HepG2 (cell line): ENCODE results near the gene EXOC6B. TPM values are rescaled to one million over a fixed set of nuclear protein-coding genes. Genes with fewer than 3 reads are reported as not detected.

Experiments
- ATAC-seq: fragments of 200-7000 bp; cut with Tn5 transposase; 3 replicates; pipeline ENCODE4 v1.9.1; 2020; ENCODE audit warnings: mild to moderate bottlenecking, moderate library complexity
- BruUV-seq: library from RNA; stranded (reverse); fragments of 400-500 nt; replicated peaks from 2 replicates; lab custom pipeline; 2021; lab: Mats Ljungman, UMichigan
- CTCF ChIA-PET: fragments of 300-600 bp; formaldehyde crosslinking; extraction: SDS; loops from one replicate; lab custom pipeline; 2021; ENCODE audit warnings: low total read pairs, inconsistent platforms, low intra/inter-chr PET ratio; lab: Yijun Ruan, JAX
- POLR2A ChIA-PET: fragments of 350-600 bp; sonication (Branson Sonifier 250); formaldehyde crosslinking; loops from one replicate; lab custom pipeline; 2020; ENCODE audit warnings: antibody characterized with exemption, inconsistent platforms; lab: Yijun Ruan, JAX
- DNase-seq: peaks from one replicate; pipeline ENCODE4 v3.0.0-alpha.2; 2015; ENCODE audit warnings: low spot score
- FAIRE-seq: peaks from 3 replicates; lab custom pipeline; 2011; peaks lifted over from hg19 to GRCh38; lab: Jason Lieb, UNC
- H2AFZ ChIP-seq: one replicate; pipeline ENCODE4 v1.6.1; 2011; ENCODE audit warnings: low read length, inconsistent platforms
- H3K27ac ChIP-seq: fragments of 300-600 bp; 3 replicates; pipeline ENCODE4 v1.8.0; 2011; ENCODE audit warnings: mixed run types, mild to moderate bottlenecking, mixed read lengths, low read length, inconsistent platforms; ENCODE audit not compliant: insufficient read depth; ENCODE audit errors: extremely low read length
- H3K27me3 ChIP-seq, 2 experiments: fragments of 200-600 bp in 1 of 2; 2 replicates in 1 of 2; 3 replicates in 1 of 2; pipeline versions ENCODE4 v1.6.0 to v1.8.0; 2011; ENCODE audit warnings: low read length in 2 of 2, mild to moderate bottlenecking in 2 of 2, moderate library complexity in 2 of 2, inconsistent platforms in 1 of 2; ENCODE audit not compliant: insufficient read depth in 2 of 2, control insufficient read depth in 1 of 2
- H3K36me3 ChIP-seq, 2 experiments: fragments of 200-600 bp in 1 of 2; replicated peaks in 1 of 2; 2 replicates in 1 of 2; 3 replicates in 1 of 2; pipeline versions ENCODE4 v1.5.1 to v1.8.0; 2011; ENCODE audit warnings: low read length in 2 of 2, inconsistent platforms in 1 of 2; ENCODE audit not compliant: insufficient read depth in 2 of 2, control insufficient read depth in 1 of 2
- H3K4me1 ChIP-seq: 2 replicates; pipeline ENCODE4 v1.5.1; 2012; ENCODE audit warnings: low read length, inconsistent platforms; ENCODE audit not compliant: insufficient read depth
- H3K4me2 ChIP-seq: 2 replicates; pipeline ENCODE4 v1.6.0; 2011; ENCODE audit warnings: low read depth, low read length, inconsistent platforms
- H3K4me3 ChIP-seq, 3 experiments: fragments of 200-600 bp in 1 of 3; sonication (generic), shearing (Covaris generic) in 1 of 3; replicated peaks in 1 of 3; 2 replicates each; pipeline ENCODE4 v1.5.1; 2011 to 2016; ENCODE audit warnings: low read length in 3 of 3, inconsistent platforms in 2 of 3, low read depth in 2 of 3, mild to moderate bottlenecking in 2 of 3, control low read depth in 1 of 3, mixed read lengths in 1 of 3; ENCODE audit not compliant: insufficient read depth in 1 of 3
- H3K79me2 ChIP-seq: one replicate; pipeline ENCODE4 v1.6.1; 2011; ENCODE audit warnings: low read length, inconsistent platforms; ENCODE audit not compliant: insufficient read depth
- H3K9ac ChIP-seq: 2 replicates; pipeline ENCODE4 v1.6.0; 2011; ENCODE audit warnings: mild to moderate bottlenecking, low read depth, low read length, inconsistent platforms; ENCODE audit not compliant: insufficient read depth
- H3K9me3 ChIP-seq: 2 replicates; pipeline ENCODE4 v1.5.1; 2012; ENCODE audit warnings: mild to moderate bottlenecking, low read length
- H4K20me1 ChIP-seq: 2 replicates; pipeline ENCODE4 v1.6.0; 2011; ENCODE audit warnings: inconsistent platforms, mild to moderate bottlenecking, low read length, moderate library complexity; ENCODE audit not compliant: insufficient read depth
- EED ChIP-seq: sonication (generic); formaldehyde crosslinking; IDR thresholded peaks from 2 replicates; pipeline ENCODE4 v1.5.0; 2020; ENCODE audit warnings: mild to moderate bottlenecking, missing genetic modification reagents
- MBD4 ChIP-seq: IDR thresholded peaks from 2 replicates; pipeline ENCODE4 v1.6.1; 2012; ENCODE audit warnings: low read length, inconsistent platforms, borderline replicate concordance
- NFIB ChIP-seq: sonication (generic); formaldehyde crosslinking; IDR thresholded peaks from 2 replicates; pipeline ENCODE4 v1.9.0; 2021; ENCODE audit warnings: missing genetic modification reagents, mild to moderate bottlenecking, borderline replicate concordance
- PAWR ChIP-seq: sonication (generic); formaldehyde crosslinking; IDR thresholded peaks from 2 replicates; pipeline ENCODE4 v1.4.0; 2020; ENCODE audit warnings: missing genetic modification reagents, mild to moderate bottlenecking, borderline replicate concordance
- PCBP1 ChIP-seq: fragments of 200-400 bp; formaldehyde crosslinking; IDR thresholded peaks from 2 replicates; pipeline ENCODE4 v1.6.1; 2017; ENCODE audit warnings: mild to moderate bottlenecking, low read depth, low read length, borderline replicate concordance
- PRPF4 ChIP-seq: fragments of 200-400 bp; formaldehyde crosslinking; IDR thresholded peaks from 2 replicates; pipeline ENCODE4 v1.6.1; 2016; ENCODE audit warnings: low read length, low read depth; ENCODE audit not compliant: poor library complexity, severe bottlenecking
- ZNF432 ChIP-seq: sonication (generic); formaldehyde crosslinking; IDR thresholded peaks from 2 replicates; pipeline ENCODE4 v1.5.0; 2020; ENCODE audit warnings: missing genetic modification reagents, mild to moderate bottlenecking, borderline replicate concordance
- WGBS: methylation state at CpG from one replicate; pipeline ENCODE4 v1.1.6; 2017; ENCODE audit warnings: low lambda C conversion rate; 5-methylcytosine and 5-hydroxymethylcytosine counted together
- in situ Hi-C: cut with HindIII; loops from 2 replicates; pipeline ENCODE4 v1.10.0; 2017; ENCODE audit warnings: low pct_unique_long_range_greater_than_20kb; ENCODE audit not compliant: extremely low pct_ligation_motif_present
- intact Hi-C: fragments of 100-400 bp; cut with micrococcal nuclease; formaldehyde crosslinking; loops from one replicate; pipeline ENCODE4 v1.10.0; 2022; ENCODE audit not compliant: unreplicated experiment
- polyA plus RNA-seq, 8 experiments: library from polyadenylated mRNA; depleted of rRNA in 3 of 8; stranded (reverse) in 7 of 8; unstranded in 1 of 8; fragments of >200 nt; fragmentation: Illumina TruSeq in 4 of 8; extraction: Trizol in 4 of 8; gene quantifications; 2 replicates each; pipeline versions ENCODE4 v1.2.1 to v1.2.3, GENCODE V29; 2011 to 2016; ENCODE audit warnings: low read depth in 4 of 8, missing spikeins in 1 of 8, mixed read lengths in 1 of 8; ENCODE audit not compliant: insufficient read depth in 1 of 8
- total RNA-seq, 5 experiments: library from RNA; depleted of rRNA; stranded (reverse); fragments of >200 nt; fragmentation: Illumina TruSeq; extraction: Trizol; gene quantifications; 2 replicates each; pipeline ENCODE4 v1.2.3, GENCODE V29; 2016; ENCODE audit warnings: low read depth in 1 of 5
- TF ChIP-seq, protein P1 (sequence below): sonication (generic); formaldehyde crosslinking; IDR thresholded peaks from 2 replicates; pipeline ENCODE4 v1.8.0; 2022; ENCODE audit warnings: missing genetic modification reagents, mild to moderate bottlenecking, moderate library complexity, borderline replicate concordance

EXOC6B gene
- total and polyA plus RNA-seq, 2 of the 13 experiments (the other 11 are each of a cell fraction or from before 2014, with no cell fraction given), result 9.1 to 15.9 TPM

DNA sequence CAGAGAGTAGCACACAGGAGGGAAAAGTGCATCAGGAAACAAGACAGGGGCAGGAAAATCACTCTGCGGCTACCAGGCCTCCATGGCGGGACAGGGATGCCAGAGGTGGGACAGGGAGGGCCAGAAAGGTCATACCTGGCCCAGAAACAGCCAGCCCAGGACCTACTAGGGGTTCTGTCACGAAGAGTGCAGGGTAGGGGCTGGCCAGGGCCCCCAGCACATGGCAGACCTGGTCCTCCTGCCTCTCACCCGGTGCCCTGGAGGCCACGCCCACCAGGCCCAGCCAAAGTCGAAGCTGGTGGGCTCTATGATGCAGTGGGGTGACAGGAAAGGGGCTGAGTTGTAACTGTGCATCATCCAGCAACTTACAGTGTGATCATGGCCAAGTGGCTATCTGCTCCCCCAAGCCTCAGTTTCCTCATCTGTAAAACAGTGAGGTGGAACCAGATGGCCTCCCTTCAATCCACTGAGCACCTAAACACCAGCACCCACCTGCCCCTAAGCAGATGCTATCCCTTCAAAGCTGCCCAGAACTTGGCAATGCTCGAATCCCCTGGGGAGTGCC is 688.8 kb downstream of the EXOC6B start:
- 36% methylated on average over 3 of the region's 7 CpGs for WGBS
- H4K20me1 ChIP-seq, result peaks cover 7% of the 10 kb centered on the region; the same call in 1 of the 2 replicates
- H3K4me1 ChIP-seq, result peaks cover 24% of the 10 kb centered on the region
- ChIA-PET CTCF (interaction anchor here (1.3 to 2.8 kb wide), 6 partner anchors 13 to 608 kb away, joined by 3 to 20 read pairs (median 8); no protein-coding TSS in a partner anchor), POLR2A (no interaction called here)
- H3K9ac ChIP-seq, result no peak overlapping the region
- no TSS peak for BruUV-seq
- intact Hi-C loops, result loop anchor here (1.0 to 2.0 kb wide), 3 partner anchors 213 to 588 kb away; no protein-coding TSS in a partner anchor
- no peak overlapping the region for H2AFZ ChIP-seq
- peak overlapping the region in 1 of 3 experiments; percentile 63; a peak in 1 of 6 replicates for H3K4me3 ChIP-seq
- no peak overlapping the region for H3K27ac ChIP-seq
- in situ Hi-C loops, result no loop called here
- FAIRE-seq (no peak), ATAC-seq (peak; percentile 1; the same call in 2 of the 3 replicates), DNase-seq (no peak)
- TF ChIP-seq NFIB (CRISPR knock-in tag) (0 out of 2 replicates have a peak, but pooled peaks have one; percentile 60), EED (CRISPR knock-in tag) (peak; percentile 58; the same call in 1 of the 2 replicates), PRPF4 (no peak), PCBP1 (0 out of 2 replicates have a peak, but pooled peaks have one; percentile 21), PAWR (no peak), ZNF432 (CRISPR knock-in tag) (no peak), MBD4 (no peak)
- TF ChIP-seq, protein P1, sequence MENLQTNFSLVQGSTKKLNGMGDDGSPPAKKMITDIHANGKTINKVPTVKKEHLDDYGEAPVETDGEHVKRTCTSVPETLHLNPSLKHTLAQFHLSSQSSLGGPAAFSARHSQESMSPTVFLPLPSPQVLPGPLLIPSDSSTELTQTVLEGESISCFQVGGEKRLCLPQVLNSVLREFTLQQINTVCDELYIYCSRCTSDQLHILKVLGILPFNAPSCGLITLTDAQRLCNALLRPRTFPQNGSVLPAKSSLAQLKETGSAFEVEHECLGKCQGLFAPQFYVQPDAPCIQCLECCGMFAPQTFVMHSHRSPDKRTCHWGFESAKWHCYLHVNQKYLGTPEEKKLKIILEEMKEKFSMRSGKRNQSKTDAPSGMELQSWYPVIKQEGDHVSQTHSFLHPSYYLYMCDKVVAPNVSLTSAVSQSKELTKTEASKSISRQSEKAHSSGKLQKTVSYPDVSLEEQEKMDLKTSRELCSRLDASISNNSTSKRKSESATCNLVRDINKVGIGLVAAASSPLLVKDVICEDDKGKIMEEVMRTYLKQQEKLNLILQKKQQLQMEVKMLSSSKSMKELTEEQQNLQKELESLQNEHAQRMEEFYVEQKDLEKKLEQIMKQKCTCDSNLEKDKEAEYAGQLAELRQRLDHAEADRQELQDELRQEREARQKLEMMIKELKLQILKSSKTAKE (CRISPR knock-in tag), result 0 out of 2 replicates have a peak, but pooled peaks have one; percentile 13
- 0 out of 2 replicates have a peak overlapping the region, but pooled peaks have one; percentile 86 for H3K4me2 ChIP-seq
- no peaks in the 10 kb centered on the region for H3K79me2 ChIP-seq
- H3K9me3 ChIP-seq, result no peaks in the 10 kb centered on the region
- no peaks in the 10 kb centered on the region for H3K36me3 ChIP-seq
- peaks cover 17 to 84% of the 10 kb centered on the region in 2 experiments for H3K27me3 ChIP-seq
